Measurements from ENCODE around the gene METTL25.

METTL25 gene

GRCh38 chr12:82522762-82523161 is 164.4 kb downstream of the METTL25 start:
- H3K9me3 ChIP-seq (ENCODE audit: insufficient read depth, low read depth, low read length) = no peaks in the 10 kb centered on the region
- no peak overlapping the region for H3K4me2 ChIP-seq (ENCODE audit: low read depth, low read length, poor library complexity, severe bottlenecking)
- TF ChIP-seq CTCF (conservative IDR thresholded peaks at IDR 0.05; ENCODE audit: low read length) = no peak
- TF ChIP-seq EZH2phosphoT487 (IDR thresholded peaks at IDR 0.05; ENCODE audit: borderline replicate concordance) = no peak
- no peak overlapping the region for H2AFZ ChIP-seq (ENCODE audit: low read length)
- H3F3A ChIP-seq (ENCODE audit: low read depth) = no peaks in the 10 kb centered on the region
- no peaks in the 10 kb centered on the region for H3K36me3 ChIP-seq (ENCODE audit: insufficient read depth, low read length)
- H3K9ac ChIP-seq (ENCODE audit: low read depth, low read length, poor library complexity, severe bottlenecking) = no peak overlapping the region
- H3K4me3 ChIP-seq (ENCODE audit: low read length, poor library complexity, severe bottlenecking) = no peak overlapping the region
- no peaks in the 10 kb centered on the region for H3K4me1 ChIP-seq (ENCODE audit: insufficient read depth, low read length, poor library complexity, severe bottlenecking)
- no peaks in the 10 kb centered on the region for H3K79me2 ChIP-seq (ENCODE audit: insufficient read depth, low read length)
- no peaks in the 10 kb centered on the region for H4K20me1 ChIP-seq (ENCODE audit: insufficient read depth, low read length, poor library complexity, severe bottlenecking)
- no peaks in the 10 kb centered on the region for H3K9me2 ChIP-seq (replicated peaks; ENCODE audit: low read depth, low read length)
- no peaks in the 10 kb centered on the region for H3K27me3 ChIP-seq (ENCODE audit: insufficient read depth, low read length, poor library complexity, severe bottlenecking)

- Histone ChIP-seq H3K36me3 (ENCODE audit: insufficient read depth, low read length) (no peaks in the 10 kb centered on the region), H2AFZ (ENCODE audit: low read length) (no peak overlapping the region), H3K27me3 (ENCODE audit: insufficient read depth, low read length, poor library complexity, severe bottlenecking) (no peaks in the 10 kb centered on the region), H3K4me3 (ENCODE audit: low read length, poor library complexity, severe bottlenecking) (no peak overlapping the region), H3K79me2 (ENCODE audit: insufficient read depth, low read length) (no peaks in the 10 kb centered on the region), H3K4me1 (ENCODE audit: insufficient read depth, low read length, poor library complexity, severe bottlenecking) (no peaks in the 10 kb centered on the region), H3K4me2 (ENCODE audit: low read depth, low read length, poor library complexity, severe bottlenecking) (no peak overlapping the region), H3F3A (ENCODE audit: low read depth) (no peaks in the 10 kb centered on the region), H3K9ac (ENCODE audit: low read depth, low read length, poor library complexity, severe bottlenecking) (no peak overlapping the region), H3K9me3 (ENCODE audit: insufficient read depth, low read depth, low read length) (no peaks in the 10 kb centered on the region), H4K20me1 (ENCODE audit: insufficient read depth, low read length, poor library complexity, severe bottlenecking) (no peaks in the 10 kb centered on the region), H3K9me2 (replicated peaks; ENCODE audit: low read depth, low read length) (no peaks in the 10 kb centered on the region)
- TF ChIP-seq CTCF (conservative IDR thresholded peaks at IDR 0.05; ENCODE audit: low read length) (no peak), EZH2phosphoT487 (IDR thresholded peaks at IDR 0.05; ENCODE audit: borderline replicate concordance) (no peak)
These were observed 165.7 kb downstream of the METTL25 start for GRCh38 chr12:82523996-82524395.

GRCh38 chr12:82524641-82525040 is 166.3 kb downstream of the METTL25 start:
- TF ChIP-seq EZH2phosphoT487 (IDR thresholded peaks at IDR 0.05; ENCODE audit: borderline replicate concordance) (no peak), CTCF (conservative IDR thresholded peaks at IDR 0.05; ENCODE audit: low read length) (no peak)
- Histone ChIP-seq H3K36me3 (ENCODE audit: insufficient read depth, low read length) (no peaks in the 10 kb centered on the region), H3K4me2 (ENCODE audit: low read depth, low read length, poor library complexity, severe bottlenecking) (no peak overlapping the region), H3K9me3 (ENCODE audit: insufficient read depth, low read depth, low read length) (no peaks in the 10 kb centered on the region), H3K9ac (ENCODE audit: low read depth, low read length, poor library complexity, severe bottlenecking) (no peak overlapping the region), H2AFZ (ENCODE audit: low read length) (no peak overlapping the region), H3K9me2 (replicated peaks; ENCODE audit: low read depth, low read length) (no peaks in the 10 kb centered on the region), H3F3A (ENCODE audit: low read depth) (no peaks in the 10 kb centered on the region), H4K20me1 (ENCODE audit: insufficient read depth, low read length, poor library complexity, severe bottlenecking) (no peaks in the 10 kb centered on the region), H3K27me3 (ENCODE audit: insufficient read depth, low read length, poor library complexity, severe bottlenecking) (no peaks in the 10 kb centered on the region), H3K79me2 (ENCODE audit: insufficient read depth, low read length) (no peaks in the 10 kb centered on the region), H3K4me3 (ENCODE audit: low read length, poor library complexity, severe bottlenecking) (no peak overlapping the region), H3K4me1 (ENCODE audit: insufficient read depth, low read length, poor library complexity, severe bottlenecking) (no peaks in the 10 kb centered on the region)

Data from Loucy (cell line).